ENCODE data around the gene CYB5R2. TPM values are rescaled to one million over a fixed set of nuclear protein-coding genes. Genes with fewer than 3 reads are reported as not detected.

Gene CYB5R2
- total RNA-seq, 1 donor from 2014 or later: 17.2 TPM

GRCh38 chr11:7656704-7657103 is 16.6 kb downstream of the CYB5R2 start:
- Histone ChIP-seq H3K27me3 (ENCODE audit: control insufficient read depth, insufficient read depth, low read length) (no peaks in the 10 kb centered on the region), H3K36me3 (ENCODE audit: control insufficient read depth, insufficient read depth, low read length) (no peaks in the 10 kb centered on the region), H3K4me3 (ENCODE audit: low read depth, low read length) (no peak overlapping the region)
- TF ChIP-seq, protein P1, sequence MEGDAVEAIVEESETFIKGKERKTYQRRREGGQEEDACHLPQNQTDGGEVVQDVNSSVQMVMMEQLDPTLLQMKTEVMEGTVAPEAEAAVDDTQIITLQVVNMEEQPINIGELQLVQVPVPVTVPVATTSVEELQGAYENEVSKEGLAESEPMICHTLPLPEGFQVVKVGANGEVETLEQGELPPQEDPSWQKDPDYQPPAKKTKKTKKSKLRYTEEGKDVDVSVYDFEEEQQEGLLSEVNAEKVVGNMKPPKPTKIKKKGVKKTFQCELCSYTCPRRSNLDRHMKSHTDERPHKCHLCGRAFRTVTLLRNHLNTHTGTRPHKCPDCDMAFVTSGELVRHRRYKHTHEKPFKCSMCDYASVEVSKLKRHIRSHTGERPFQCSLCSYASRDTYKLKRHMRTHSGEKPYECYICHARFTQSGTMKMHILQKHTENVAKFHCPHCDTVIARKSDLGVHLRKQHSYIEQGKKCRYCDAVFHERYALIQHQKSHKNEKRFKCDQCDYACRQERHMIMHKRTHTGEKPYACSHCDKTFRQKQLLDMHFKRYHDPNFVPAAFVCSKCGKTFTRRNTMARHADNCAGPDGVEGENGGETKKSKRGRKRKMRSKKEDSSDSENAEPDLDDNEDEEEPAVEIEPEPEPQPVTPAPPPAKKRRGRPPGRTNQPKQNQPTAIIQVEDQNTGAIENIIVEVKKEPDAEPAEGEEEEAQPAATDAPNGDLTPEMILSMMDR (IDR thresholded peaks at IDR 0.05; ENCODE audit: insufficient read depth, low read length, poor library complexity, severe bottlenecking): no peak
- DNase-seq (ENCODE audit: low read depth): no peak

DNA sequence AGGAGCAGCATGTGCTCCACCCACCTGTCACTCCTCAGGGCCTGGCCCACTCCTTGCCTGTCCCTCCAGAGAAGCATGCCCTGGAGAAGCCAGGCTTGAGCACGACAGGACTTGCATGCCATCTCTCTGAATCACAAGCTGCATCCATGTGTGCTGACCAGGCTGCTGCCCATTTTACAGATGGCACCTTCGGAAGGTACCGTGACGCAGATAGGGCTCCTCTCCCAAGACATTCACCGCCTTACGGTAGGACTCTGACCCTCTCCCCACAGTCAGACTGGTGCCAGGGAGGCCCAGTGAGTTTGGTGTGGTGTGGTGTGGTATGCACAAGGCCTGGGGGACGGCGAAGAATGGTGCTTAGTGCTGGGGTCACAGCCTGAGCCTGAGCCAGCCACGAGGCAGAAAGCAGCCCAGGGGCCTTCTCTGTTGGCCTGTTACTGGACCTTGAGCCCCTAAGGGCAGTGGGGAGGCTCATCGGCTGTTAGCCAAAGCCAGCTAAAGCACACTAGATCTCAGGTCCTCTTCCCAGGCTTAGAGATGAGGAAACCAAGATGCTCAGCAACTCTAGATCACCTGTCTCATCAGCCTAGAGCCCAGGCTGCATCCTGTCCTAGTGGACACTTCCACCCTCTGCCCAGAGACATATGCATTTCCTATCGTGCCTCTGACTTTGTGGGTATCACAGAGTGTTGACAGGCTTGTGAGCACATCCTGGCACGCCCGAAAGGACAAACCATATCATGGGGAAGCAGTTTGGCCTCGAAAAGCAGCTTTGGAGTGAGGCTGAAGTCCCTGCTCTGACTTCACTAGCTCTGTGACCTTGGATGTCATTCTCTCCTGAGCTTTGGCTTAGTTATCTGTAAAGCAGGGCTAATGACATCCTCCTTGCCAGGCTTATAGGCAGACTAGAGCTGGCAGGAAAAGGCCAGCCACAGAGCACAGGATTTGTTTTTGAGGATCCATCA is 17.8 kb downstream of the CYB5R2 start:
- TF ChIP-seq, protein P1 (IDR thresholded peaks at IDR 0.05; ENCODE audit: insufficient read depth, low read length, poor library complexity, severe bottlenecking): no peak
- H3K27me3 ChIP-seq (ENCODE audit: control insufficient read depth, insufficient read depth, low read length): no peaks in the 10 kb centered on the region
- no peak overlapping the region for H3K4me3 ChIP-seq (ENCODE audit: low read depth, low read length)
- H3K36me3 ChIP-seq (ENCODE audit: control insufficient read depth, insufficient read depth, low read length): no peaks in the 10 kb centered on the region
- DNase-seq (ENCODE audit: low read depth): no peak

DNA sequence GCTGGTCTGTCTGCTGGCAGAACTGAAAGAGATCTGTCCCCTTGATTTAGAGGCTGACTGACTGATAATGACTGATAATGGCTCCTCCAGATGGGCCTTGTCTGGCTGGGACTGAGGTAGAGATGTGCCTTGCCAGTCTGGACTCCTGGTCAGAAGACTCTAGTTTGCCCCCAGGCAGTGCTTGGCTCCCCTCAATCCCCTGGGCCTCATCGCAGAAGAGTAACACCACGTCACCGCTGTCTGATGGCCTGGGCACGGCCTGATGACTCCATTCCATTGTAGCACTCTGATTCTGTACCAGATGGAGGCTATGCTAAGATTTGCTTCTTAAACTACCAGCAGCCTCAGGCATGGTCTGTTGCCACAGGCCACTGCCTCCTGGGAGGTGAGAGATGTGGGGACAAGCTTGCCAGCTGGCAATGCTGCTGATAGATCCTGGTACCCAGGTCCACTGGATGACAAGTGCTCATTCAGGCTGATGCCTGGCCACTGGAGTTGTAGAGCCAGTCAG is 19.1 kb downstream of the CYB5R2 start:
- TF ChIP-seq, protein P1 (IDR thresholded peaks at IDR 0.05; ENCODE audit: insufficient read depth, low read length, poor library complexity, severe bottlenecking): no peak
- Histone ChIP-seq H3K36me3 (ENCODE audit: control insufficient read depth, insufficient read depth, low read length) (no peaks in the 10 kb centered on the region), H3K27me3 (ENCODE audit: control insufficient read depth, insufficient read depth, low read length) (no peaks in the 10 kb centered on the region), H3K4me3 (ENCODE audit: low read depth, low read length) (no peak overlapping the region)
- DNase-seq (ENCODE audit: low read depth): no peak

DNA sequence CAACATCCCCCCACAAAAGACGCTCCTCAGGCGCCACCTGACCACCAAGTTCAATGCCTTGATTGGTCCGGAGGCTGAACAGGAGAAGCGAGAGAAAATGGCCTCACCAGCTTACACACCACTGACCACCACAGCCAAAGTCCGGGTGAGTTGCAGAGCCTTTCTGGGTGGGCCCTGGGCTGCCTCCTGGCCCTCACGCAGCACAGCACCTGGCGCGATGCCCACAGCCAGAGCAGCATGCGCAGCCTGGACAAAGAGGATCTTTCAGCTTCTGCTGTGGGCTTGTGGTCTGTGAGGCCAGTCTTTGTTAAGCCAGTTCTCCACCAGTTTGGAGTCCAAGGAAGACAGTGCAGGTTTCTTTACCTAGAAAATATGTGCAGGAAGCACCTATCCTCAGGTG is 21.6 kb downstream of the CYB5R2 start:
- no peaks in the 10 kb centered on the region for H3K27me3 ChIP-seq (ENCODE audit: control insufficient read depth, insufficient read depth, low read length)
- no peaks in the 10 kb centered on the region for H3K36me3 ChIP-seq (ENCODE audit: control insufficient read depth, insufficient read depth, low read length)
- TF ChIP-seq, protein P1 (IDR thresholded peaks at IDR 0.05; ENCODE audit: insufficient read depth, low read length, poor library complexity, severe bottlenecking): no peak
- no peak for DNase-seq (ENCODE audit: low read depth)
- no peak overlapping the region for H3K4me3 ChIP-seq (ENCODE audit: low read depth, low read length)

- TF ChIP-seq, protein P1 (IDR thresholded peaks at IDR 0.05; ENCODE audit: insufficient read depth, low read length, poor library complexity, severe bottlenecking): no peak
- Histone ChIP-seq H3K4me3 (ENCODE audit: low read depth, low read length) (no peak overlapping the region), H3K27me3 (ENCODE audit: control insufficient read depth, insufficient read depth, low read length) (no peaks in the 10 kb centered on the region), H3K36me3 (ENCODE audit: control insufficient read depth, insufficient read depth, low read length) (no peaks in the 10 kb centered on the region)
- DNase-seq (ENCODE audit: low read depth): no peak
These were observed 22.2 kb downstream of the CYB5R2 start for GRCh38 chr11:7651140-7651551.

Data from kidney epithelial cell (primary cell).